H9 (cell line): ENCODE measurements around the gene FAM120A. TPM values are rescaled to one million over a fixed set of nuclear protein-coding genes. Genes with fewer than 3 reads are reported as not detected.

Experiments used
- DNase-seq: peaks from one replicate; pipeline ENCODE4 v3.0.0-alpha.2; 2017
- H2AFZ ChIP-seq: one replicate; pipeline ENCODE4 v1.6.1; 2013; ENCODE audit warnings: mild to moderate bottlenecking, low read length, control low read depth, moderate library complexity
- H2AK5ac ChIP-seq: 2 replicates; pipeline ENCODE4 v1.6.1; 2013; ENCODE audit warnings: low read length, control low read depth, mixed read lengths; ENCODE audit not compliant: insufficient read length
- H2BK120ac ChIP-seq: one replicate; pipeline ENCODE4 v1.6.1; 2013; ENCODE audit warnings: low read depth, mild to moderate bottlenecking, low read length, control low read depth, inconsistent platforms; ENCODE audit not compliant: poor library complexity, severe bottlenecking
- H2BK12ac ChIP-seq: 2 replicates; pipeline ENCODE4 v1.6.1; 2013; ENCODE audit warnings: low read length, control low read depth, mixed read lengths, low read depth; ENCODE audit not compliant: insufficient read length
- H2BK15ac ChIP-seq: 2 replicates; pipeline ENCODE4 v1.6.1; 2013; ENCODE audit warnings: low read depth, low read length, control low read depth
- H2BK20ac ChIP-seq: one replicate; pipeline ENCODE4 v1.6.1; 2013; ENCODE audit warnings: low read depth, mild to moderate bottlenecking, low read length, control low read depth, inconsistent platforms; ENCODE audit not compliant: poor library complexity, severe bottlenecking
- H2BK5ac ChIP-seq: 2 replicates; pipeline ENCODE4 v1.6.1; 2013; ENCODE audit warnings: low read length, control low read depth, mixed read lengths; ENCODE audit not compliant: insufficient read length
- H3K14ac ChIP-seq: 2 replicates; pipeline ENCODE4 v1.6.1; 2013; ENCODE audit warnings: low read length, control low read depth; ENCODE audit not compliant: insufficient read depth
- H3K18ac ChIP-seq: 2 replicates; pipeline ENCODE4 v1.6.1; 2013; ENCODE audit warnings: low read depth, mild to moderate bottlenecking, mixed read lengths, low read length, control low read depth; ENCODE audit not compliant: insufficient read length
- H3K23ac ChIP-seq: 2 replicates; pipeline ENCODE4 v1.6.1; 2013; ENCODE audit warnings: low read length, control low read depth, mixed read lengths, low read depth; ENCODE audit not compliant: insufficient read length
- H3K23me2 ChIP-seq: 2 replicates; pipeline ENCODE4 v1.6.1; 2013; ENCODE audit warnings: low read depth, mild to moderate bottlenecking, mixed read lengths, low read length, control low read depth; ENCODE audit not compliant: insufficient read length, poor library complexity, severe bottlenecking
- H3K27ac ChIP-seq: 2 replicates; pipeline ENCODE4 v1.5.1; 2013; ENCODE audit warnings: low read length, control low read depth, mixed read lengths, low read depth; ENCODE audit not compliant: insufficient read length
- H3K27me3 ChIP-seq: 2 replicates; pipeline ENCODE4 v1.6.1; 2013; ENCODE audit warnings: low read length, control low read depth, inconsistent platforms; ENCODE audit not compliant: insufficient read depth
- H3K4ac ChIP-seq: 2 replicates; pipeline ENCODE4 v1.6.1; 2013; ENCODE audit warnings: low read depth, mild to moderate bottlenecking, control low read depth, inconsistent platforms, low read length, moderate library complexity
- H3K4me1 ChIP-seq: 2 replicates; pipeline ENCODE4 v1.6.1; 2013; ENCODE audit warnings: low read length, control low read depth, inconsistent platforms; ENCODE audit not compliant: insufficient read depth
- H3K4me2 ChIP-seq: 2 replicates; pipeline ENCODE4 v1.6.1; 2013; ENCODE audit warnings: low read length, control low read depth, mixed read lengths; ENCODE audit not compliant: insufficient read length, insufficient read depth
- H3K56ac ChIP-seq: 2 replicates; pipeline ENCODE4 v1.6.1; 2013; ENCODE audit warnings: low read depth, mild to moderate bottlenecking, mixed read lengths, low read length, control low read depth; ENCODE audit not compliant: insufficient read length
- H3K79me1 ChIP-seq: 2 replicates; pipeline ENCODE4 v1.6.1; 2013; ENCODE audit warnings: low read depth, mild to moderate bottlenecking, moderate library complexity, low read length, control low read depth, inconsistent platforms; ENCODE audit not compliant: insufficient read depth, poor library complexity, severe bottlenecking
- H3K79me2 ChIP-seq: 2 replicates; pipeline ENCODE4 v1.6.1; 2013; ENCODE audit warnings: low read length, control low read depth, inconsistent platforms; ENCODE audit not compliant: insufficient read depth
- H3K9ac ChIP-seq: 2 replicates; pipeline ENCODE4 v1.6.1; 2013; ENCODE audit warnings: low read length, control low read depth, mixed read lengths; ENCODE audit not compliant: insufficient read length; ENCODE audit errors: extremely low read depth
- H3K9me3 ChIP-seq: one replicate; pipeline ENCODE4 v1.6.1; 2013; ENCODE audit warnings: low read depth, low read length, inconsistent platforms; ENCODE audit not compliant: control insufficient read depth
- H3T11ph ChIP-seq: one replicate; pipeline ENCODE4 v1.6.1; 2013; ENCODE audit warnings: mild to moderate bottlenecking, low read length, control low read depth, inconsistent platforms
- H4K20me1 ChIP-seq: one replicate; pipeline ENCODE4 v1.6.1; 2013; ENCODE audit not compliant: control insufficient read depth, insufficient read length, insufficient read depth
- H4K5ac ChIP-seq: 2 replicates; pipeline ENCODE4 v1.6.1; 2013; ENCODE audit warnings: low read depth, mild to moderate bottlenecking, mixed read lengths, low read length, control low read depth; ENCODE audit not compliant: insufficient read length
- H4K8ac ChIP-seq: replicated peaks from 2 replicates; pipeline ENCODE4 v1.6.1; 2013; ENCODE audit warnings: low read length, control low read depth, mixed read lengths, low read depth; ENCODE audit not compliant: insufficient read length
- H4K91ac ChIP-seq: 2 replicates; pipeline ENCODE4 v1.6.1; 2013; ENCODE audit warnings: low read depth, mild to moderate bottlenecking, moderate library complexity, mixed read lengths, low read length, control low read depth; ENCODE audit not compliant: insufficient read length
- H3K27ac Mint-ChIP-seq, 3 experiments: 2 replicates in 2 of 3; 3 replicates in 1 of 3; pipeline ENCODE4 v1.8.0; 2020 to 2021; ENCODE audit warnings: mixed read lengths in 3 of 3, mild to moderate bottlenecking in 1 of 3, moderate library complexity in 1 of 3
- H3K27me3 Mint-ChIP-seq: 2 replicates; pipeline ENCODE4 v1.8.0; 2021; ENCODE audit warnings: low read depth, mild to moderate bottlenecking, moderate library complexity, mixed read lengths
- H3K36me3 Mint-ChIP-seq, 3 experiments: 2 replicates in 2 of 3; 3 replicates in 1 of 3; pipeline ENCODE4 v1.8.0; 2020 to 2021; ENCODE audit warnings: low read depth in 3 of 3, mixed read lengths in 3 of 3; ENCODE audit not compliant: insufficient read depth in 1 of 3
- H3K4me1 Mint-ChIP-seq, 2 experiments: 2 replicates each; pipeline ENCODE4 v1.8.0; 2020; ENCODE audit warnings: mixed read lengths in 2 of 2
- H3K4me3 Mint-ChIP-seq, 2 experiments: 2 replicates in 1 of 2; 3 replicates in 1 of 2; pipeline ENCODE4 v1.8.0; 2020 to 2021; ENCODE audit warnings: mild to moderate bottlenecking in 2 of 2, mixed read lengths in 2 of 2, moderate library complexity in 1 of 2
- H3K9me3 Mint-ChIP-seq, 2 experiments: 2 replicates in 1 of 2; 3 replicates in 1 of 2; pipeline ENCODE4 v1.8.0; 2020; ENCODE audit warnings: mild to moderate bottlenecking in 2 of 2, mixed read lengths in 2 of 2, moderate library complexity in 1 of 2
- WGBS: extraction: QIAGEN DNeasy Blood & Tissue Kit; methylation state at CpG from one replicate; pipeline ENCODE4 v1.1.7; 2013; ENCODE audit warnings: missing lambda C conversion rate, low lambda C conversion rate, mixed read lengths; ENCODE audit not compliant: insufficient read length; ENCODE audit errors: extremely low coverage; 5-methylcytosine and 5-hydroxymethylcytosine counted together
- total RNA-seq: library from RNA; stranded (reverse); gene quantifications from 2 replicates; pipeline ENCODE4 v1.2.1, GENCODE V29; 2021
- TF ChIP-seq, protein P1 (sequence below): fragments of 200-600 bp; sonication (generic); conservative IDR thresholded peaks from 3 replicates; pipeline ENCODE4 v1.8.0; 2021; ENCODE audit warnings: antibody characterized with exemption, mild to moderate bottlenecking

FAM120A gene
- total RNA-seq, 1 experiment from 2014 or later: 57.7 TPM

DNA sequence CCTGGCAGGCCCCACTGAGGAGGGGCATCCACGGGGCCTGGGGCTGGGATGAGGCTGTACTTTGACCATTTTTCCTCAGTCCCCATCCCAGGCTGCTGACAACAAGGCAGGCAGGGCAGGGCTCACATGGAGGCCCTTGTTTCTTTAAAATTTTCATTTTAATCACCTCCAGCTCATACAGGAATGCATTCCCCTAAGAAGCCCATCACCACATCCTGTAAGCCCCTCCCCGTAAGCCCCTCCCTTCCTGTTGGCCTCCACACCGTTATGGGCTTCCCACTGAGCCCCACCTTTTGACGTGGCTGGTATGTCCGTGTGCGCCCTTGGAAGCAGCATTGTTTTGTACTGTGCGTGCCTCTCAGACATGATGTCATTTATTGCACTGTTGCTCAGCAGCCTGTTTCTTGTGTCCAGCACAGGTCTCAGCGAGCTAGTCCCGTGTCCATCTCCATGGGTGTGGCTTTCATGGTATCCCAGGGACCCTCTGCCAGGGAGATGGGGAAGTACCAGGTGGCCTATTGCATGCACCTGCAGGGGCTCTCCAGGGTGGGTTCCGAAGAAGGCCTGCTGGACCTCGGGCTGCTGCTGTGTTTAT, 147.3 kb downstream of the FAM120A start:
- H2BK120ac ChIP-seq: no peak overlapping the region
- H3K4ac ChIP-seq: no peak overlapping the region
- H2BK15ac ChIP-seq: no peak overlapping the region
- no peaks in the 10 kb centered on the region for H3K27me3 ChIP-seq
- Mint-ChIP-seq H3K9me3 (no peaks in the 10 kb centered on the region), H3K27me3 (no peaks in the 10 kb centered on the region), H3K4me3 (no peak overlapping the region), H3K4me1 (peaks cover 45 to 60% of the 10 kb centered on the region in 2 experiments), H3K36me3 (no peaks in the 10 kb centered on the region; a peak in 1 of 7 replicates), H3K27ac (peak overlapping the region in 2 of 3 experiments; percentile 54 to 65; a peak in 1 of 7 replicates)
- no peak overlapping the region for H3K23ac ChIP-seq
- H4K91ac ChIP-seq: no peak overlapping the region
- H3K4me1 ChIP-seq: peaks cover 20% of the 10 kb centered on the region; the same call in 1 of the 2 replicates
- no peaks in the 10 kb centered on the region for H3K23me2 ChIP-seq
- H3K56ac ChIP-seq: no peak overlapping the region
- no peak overlapping the region for H4K5ac ChIP-seq
- H4K20me1 ChIP-seq: peaks cover 2% of the 10 kb centered on the region
- H2AFZ ChIP-seq: no peak overlapping the region
- no peaks in the 10 kb centered on the region for H3K9me3 ChIP-seq
- TF ChIP-seq, protein P1, sequence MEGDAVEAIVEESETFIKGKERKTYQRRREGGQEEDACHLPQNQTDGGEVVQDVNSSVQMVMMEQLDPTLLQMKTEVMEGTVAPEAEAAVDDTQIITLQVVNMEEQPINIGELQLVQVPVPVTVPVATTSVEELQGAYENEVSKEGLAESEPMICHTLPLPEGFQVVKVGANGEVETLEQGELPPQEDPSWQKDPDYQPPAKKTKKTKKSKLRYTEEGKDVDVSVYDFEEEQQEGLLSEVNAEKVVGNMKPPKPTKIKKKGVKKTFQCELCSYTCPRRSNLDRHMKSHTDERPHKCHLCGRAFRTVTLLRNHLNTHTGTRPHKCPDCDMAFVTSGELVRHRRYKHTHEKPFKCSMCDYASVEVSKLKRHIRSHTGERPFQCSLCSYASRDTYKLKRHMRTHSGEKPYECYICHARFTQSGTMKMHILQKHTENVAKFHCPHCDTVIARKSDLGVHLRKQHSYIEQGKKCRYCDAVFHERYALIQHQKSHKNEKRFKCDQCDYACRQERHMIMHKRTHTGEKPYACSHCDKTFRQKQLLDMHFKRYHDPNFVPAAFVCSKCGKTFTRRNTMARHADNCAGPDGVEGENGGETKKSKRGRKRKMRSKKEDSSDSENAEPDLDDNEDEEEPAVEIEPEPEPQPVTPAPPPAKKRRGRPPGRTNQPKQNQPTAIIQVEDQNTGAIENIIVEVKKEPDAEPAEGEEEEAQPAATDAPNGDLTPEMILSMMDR: no peak
- no peak overlapping the region for H3K27ac ChIP-seq
- H3K9ac ChIP-seq: no peak overlapping the region
- H4K8ac ChIP-seq: no peak overlapping the region
- no peak overlapping the region for H3K14ac ChIP-seq
- H3K79me1 ChIP-seq: no peaks in the 10 kb centered on the region
- WGBS: no CpG with 5 or more reads among the region's 11 CpGs
- no peak overlapping the region for H2BK5ac ChIP-seq
- H3T11ph ChIP-seq: no peak overlapping the region
- H2BK12ac ChIP-seq: no peak overlapping the region
- no peak for DNase-seq
- no peak overlapping the region for H3K4me2 ChIP-seq
- no peaks in the 10 kb centered on the region for H3K79me2 ChIP-seq
- no peak overlapping the region for H2BK20ac ChIP-seq
- H2AK5ac ChIP-seq: no peak overlapping the region
- no peak overlapping the region for H3K18ac ChIP-seq
